IMR-90 (cell line): ENCODE data around the gene PARG. TPM values are rescaled to one million over a fixed set of nuclear protein-coding genes. Genes with fewer than 3 reads are reported as not detected.

ENCODE experiments used
- ATAC-seq: fragments of 200-7000 bp; cut with Tn5 transposase; 2 replicates; pipeline ENCODE4 v1.9.1; 2020; ENCODE audit warnings: low read depth, mild to moderate bottlenecking, moderate library complexity
- BruUV-seq: library from RNA; stranded (reverse); fragments of 400-500 nt; replicated peaks from 2 replicates; lab custom pipeline; 2021; lab: Mats Ljungman, UMichigan
- CTCF ChIA-PET: fragments of 300-600 bp; formaldehyde crosslinking; extraction: SDS; loops from one replicate; lab custom pipeline; 2021; ENCODE audit warnings: antibody characterized with exemption; lab: Yijun Ruan, JAX
- POLR2A ChIA-PET: fragments of 300-600 bp; sonication (Branson Sonifier 250); formaldehyde crosslinking; loops from one replicate; lab custom pipeline; 2022; ENCODE audit warnings: antibody characterized with exemption; ENCODE audit not compliant: unreplicated experiment; lab: Charles Lee
- DNase-seq: peaks from one replicate; pipeline ENCODE4 v3.0.0; 2013
- H2AFZ ChIP-seq: replicated peaks from 2 replicates; pipeline ENCODE3; 2013; ENCODE audit warnings: low read length, mild to moderate bottlenecking; ENCODE audit not compliant: poor library complexity
- H2AK5ac ChIP-seq: 2 replicates; pipeline ENCODE4 v1.6.1; 2013; ENCODE audit warnings: low read depth, low read length, inconsistent platforms
- H2AK9ac ChIP-seq: replicated peaks from 2 replicates; pipeline ENCODE3; 2013; ENCODE audit warnings: mild to moderate bottlenecking, low read depth, low read length, moderate library complexity; ENCODE audit not compliant: poor library complexity
- H2BK120ac ChIP-seq: 2 replicates; pipeline ENCODE4 v1.6.1; 2013; ENCODE audit warnings: low read depth, low read length, inconsistent platforms
- H2BK15ac ChIP-seq: 3 replicates; pipeline ENCODE4 v1.6.1; 2013; ENCODE audit warnings: low read depth, low read length, inconsistent platforms
- H2BK20ac ChIP-seq: 2 replicates; pipeline ENCODE4 v1.6.1; 2013; ENCODE audit warnings: low read depth, mild to moderate bottlenecking, inconsistent platforms, low read length, moderate library complexity
- H2BK5ac ChIP-seq: 2 replicates; pipeline ENCODE4 v1.6.1; 2013; ENCODE audit warnings: mild to moderate bottlenecking, low read depth, low read length, inconsistent platforms; ENCODE audit not compliant: poor library complexity, severe bottlenecking
- H3K14ac ChIP-seq: replicated peaks from 2 replicates; pipeline ENCODE4 v1.6.1; 2013; ENCODE audit warnings: low read depth, low read length, inconsistent platforms
- H3K18ac ChIP-seq: 2 replicates; pipeline ENCODE4 v1.6.1; 2013; ENCODE audit warnings: low read depth, low read length, control low read depth
- H3K23ac ChIP-seq: 2 replicates; pipeline ENCODE4 v1.6.1; 2013; ENCODE audit warnings: low read depth, low read length, inconsistent platforms
- H3K27ac ChIP-seq: 2 replicates; pipeline ENCODE4 v1.5.1; 2013; ENCODE audit warnings: mild to moderate bottlenecking, control low read depth, low read length; ENCODE audit not compliant: insufficient read depth
- H3K27me3 ChIP-seq: 2 replicates; pipeline ENCODE4 v1.6.1; 2013; ENCODE audit warnings: low read length; ENCODE audit not compliant: control insufficient read depth, insufficient read depth
- H3K36me3 ChIP-seq: 2 replicates; pipeline ENCODE4 v1.6.1; 2013; ENCODE audit warnings: low read length, mixed read lengths; ENCODE audit not compliant: control insufficient read depth, insufficient read depth
- H3K4ac ChIP-seq: 2 replicates; pipeline ENCODE4 v1.6.1; 2013; ENCODE audit warnings: low read depth, low read length, inconsistent platforms
- H3K4me1 ChIP-seq: 2 replicates; pipeline ENCODE4 v1.6.1; 2013; ENCODE audit warnings: low read length, mixed read lengths; ENCODE audit not compliant: control insufficient read depth, insufficient read depth
- H3K4me2 ChIP-seq: 2 replicates; pipeline ENCODE4 v1.6.1; 2013; ENCODE audit warnings: low read depth, mild to moderate bottlenecking, control low read depth, low read length, moderate library complexity
- H3K4me3 ChIP-seq: 2 replicates; pipeline ENCODE4 v1.5.1; 2013; ENCODE audit warnings: low read depth, mild to moderate bottlenecking, control low read depth, low read length, moderate library complexity; ENCODE audit not compliant: insufficient read depth
- H3K56ac ChIP-seq: 2 replicates; pipeline ENCODE4 v1.6.1; 2013; ENCODE audit warnings: low read length, inconsistent platforms; ENCODE audit not compliant: insufficient read depth; ENCODE audit errors: extremely low read depth
- H3K79me1 ChIP-seq, 2 experiments: 2 replicates each; pipeline ENCODE4 v1.6.1; 2013; ENCODE audit warnings: low read length in 2 of 2, inconsistent platforms in 1 of 2, low read depth in 1 of 2
- H3K9ac ChIP-seq: 2 replicates; pipeline ENCODE4 v1.6.1; 2013; ENCODE audit warnings: low read depth, low read length, control low read depth
- H3K9me1 ChIP-seq: 2 replicates; pipeline ENCODE4 v1.6.1; 2013; ENCODE audit warnings: low read length, inconsistent platforms; ENCODE audit not compliant: insufficient read depth
- H3K9me3 ChIP-seq: 2 replicates; pipeline ENCODE4 v1.6.1; 2013; ENCODE audit warnings: low read length; ENCODE audit not compliant: control insufficient read depth, insufficient read depth
- H4K20me1 ChIP-seq: 2 replicates; pipeline ENCODE4 v1.6.1; 2013; ENCODE audit warnings: low read length, inconsistent platforms; ENCODE audit not compliant: insufficient read depth
- H4K5ac ChIP-seq: 2 replicates; pipeline ENCODE4 v1.6.1; 2013; ENCODE audit warnings: mild to moderate bottlenecking, low read depth, low read length, control low read depth
- H4K8ac ChIP-seq, 2 experiments: 2 replicates each; pipeline ENCODE4 v1.6.1; 2013; ENCODE audit warnings: low read depth in 2 of 2, low read length in 2 of 2, control low read depth in 1 of 2, inconsistent platforms in 1 of 2
- H4K91ac ChIP-seq: 2 replicates; pipeline ENCODE4 v1.6.1; 2013; ENCODE audit warnings: low read depth, low read length, inconsistent platforms; ENCODE audit not compliant: insufficient read depth
- BHLHE40 ChIP-seq: fragments of 150-350 bp; IDR thresholded peaks from 2 replicates; pipeline ENCODE4 v1.6.1; 2016; ENCODE audit warnings: mild to moderate bottlenecking, low read depth, low read length
- CHD1 ChIP-seq: IDR thresholded peaks from 2 replicates; pipeline ENCODE4 v1.6.1; 2012; ENCODE audit warnings: low read depth, low read length, improper control_type of control experiment
- FOS ChIP-seq: fragments of 150-350 bp; IDR thresholded peaks from 2 replicates; pipeline ENCODE4 v1.6.1; 2016; ENCODE audit warnings: low read depth, low read length
- MAFK ChIP-seq: IDR thresholded peaks from 2 replicates; pipeline ENCODE4 v1.6.1; 2012; ENCODE audit warnings: low read depth, low read length, improper control_type of control experiment
- MAZ ChIP-seq: IDR thresholded peaks from 2 replicates; pipeline ENCODE4 v1.6.1; 2012; ENCODE audit warnings: low read depth, mild to moderate bottlenecking, low read length, improper control_type of control experiment, moderate library complexity, borderline replicate concordance
- MXI1 ChIP-seq: IDR thresholded peaks from 2 replicates; pipeline ENCODE4 v1.6.1; 2012; ENCODE audit warnings: low read depth, mild to moderate bottlenecking, low read length, moderate library complexity, borderline replicate concordance
- NFE2L2 ChIP-seq: fragments of 150-350 bp; IDR thresholded peaks from 2 replicates; pipeline ENCODE4 v1.6.1; 2016; ENCODE audit warnings: low read depth, mild to moderate bottlenecking, low read length
- RAD21 ChIP-seq: IDR thresholded peaks from 2 replicates; pipeline ENCODE4 v1.6.1; 2012; ENCODE audit warnings: low read length, improper control_type of control experiment
- RCOR1 ChIP-seq: IDR thresholded peaks from 2 replicates; pipeline ENCODE4 v1.6.1; 2012; ENCODE audit warnings: mild to moderate bottlenecking, low read length, improper control_type of control experiment; ENCODE audit not compliant: insufficient replicate concordance
- RFX5 ChIP-seq: IDR thresholded peaks from 2 replicates; pipeline ENCODE4 v1.8.0; 2012; ENCODE audit warnings: low read depth, mild to moderate bottlenecking, low read length, moderate library complexity
- SMC3 ChIP-seq: fragments of 150-350 bp; IDR thresholded peaks from 2 replicates; pipeline ENCODE4 v1.6.1; 2016; ENCODE audit warnings: low read depth, mild to moderate bottlenecking, antibody characterized with exemption, low read length, moderate library complexity
- WGBS, 2 experiments: methylation state at CpG; one replicate each; pipeline versions ENCODE4 v1.1.5 to v1.1.7; 2013; ENCODE audit warnings: missing lambda C conversion rate in 2 of 2; ENCODE audit not compliant: insufficient read length in 1 of 2; ENCODE audit errors: extremely low coverage in 2 of 2; 5-methylcytosine and 5-hydroxymethylcytosine counted together
- dilution Hi-C: fragments of 300-500 bp; cut with HindIII; formaldehyde crosslinking; loops from one replicate; pipeline ENCODE4 v1.14.3; 2018; ENCODE audit warnings: low sequenced_read_pairs; ENCODE audit not compliant: unreplicated experiment
- in situ Hi-C: fragments of 300-500 bp; cut with MboI; formaldehyde crosslinking; loops from 3 replicates; pipeline ENCODE4 v1.14.3; 2019; ENCODE audit warnings: low sequenced_read_pairs, inconsistent platforms, mixed read lengths
- intact Hi-C: fragments of 100-400 bp; cut with micrococcal nuclease; formaldehyde crosslinking; loops from 2 replicates; pipeline ENCODE4 v1.10.0; 2022
- polyA plus RNA-seq, 3 experiments: library from polyadenylated mRNA; depleted of rRNA; stranded (reverse); fragments of >200 nt; gene quantifications; 2 replicates each; pipeline ENCODE4 v1.2.3, GENCODE V29; 2012; ENCODE audit warnings: low replicate concordance in 1 of 3
- total RNA-seq: library from RNA; depleted of rRNA; stranded (reverse); fragments of >200 nt; gene quantifications from 2 replicates; pipeline ENCODE4 v1.2.3, GENCODE V29; 2012
- TF ChIP-seq, protein P1 (sequence below): fragments of 150-350 bp; IDR thresholded peaks from 2 replicates; pipeline ENCODE4 v1.6.1; 2016; ENCODE audit warnings: low read depth, mild to moderate bottlenecking, low read length, moderate library complexity, borderline replicate concordance
- TF ChIP-seq, protein P2 (sequence below): fragments of 150-350 bp; IDR thresholded peaks from 2 replicates; pipeline ENCODE4 v1.6.1; 2017; ENCODE audit warnings: mild to moderate bottlenecking, antibody characterized with exemption, low read length, low read depth
- TF ChIP-seq, protein P3 (sequence below): conservative IDR thresholded peaks from 2 replicates; pipeline ENCODE4 v1.5.1; 2012; ENCODE audit warnings: mild to moderate bottlenecking, low read depth, low read length, improper control_type of control experiment

Gene PARG
- total and polyA plus RNA-seq, 2 of the 4 experiments (the other 2 are of a cell fraction) = 8.6 to 24.4 TPM

DNA sequence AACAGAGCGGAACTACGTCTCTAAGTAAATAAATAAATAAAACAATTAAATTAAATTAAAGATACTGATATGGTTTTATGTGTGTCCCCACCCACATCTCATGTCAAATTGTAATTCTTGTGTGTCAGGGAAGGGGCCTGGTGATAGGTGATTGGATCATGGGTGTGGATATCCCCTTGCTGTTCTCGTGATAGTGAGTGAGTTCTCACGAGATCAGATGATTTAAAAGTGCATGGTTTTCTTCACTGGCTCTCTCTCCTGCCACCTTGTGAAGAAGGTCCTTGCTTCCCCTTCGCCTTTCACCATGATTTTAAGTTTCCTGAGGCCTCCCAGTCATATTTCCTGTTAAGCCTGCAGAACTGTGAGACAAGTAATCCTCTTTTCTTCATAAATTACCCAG is 150.7 kb downstream of the PARG start:
- dilution Hi-C loops (no loop called here), intact Hi-C loops (no loop called here), in situ Hi-C loops (no loop called here)
- no TSS peak for BruUV-seq
- Histone ChIP-seq H2BK120ac (no peak overlapping the region), H3K9me3 (no peaks in the 10 kb centered on the region), H3K4ac (no peak overlapping the region), H3K4me2 (no peak overlapping the region), H3K23ac (no peak overlapping the region), H3K79me1 (no peaks in the 10 kb centered on the region), H2AFZ (no peak overlapping the region), H3K14ac (no peak overlapping the region), H4K5ac (no peak overlapping the region), H4K91ac (no peak overlapping the region), H3K4me3 (no peak overlapping the region), H2BK5ac (no peak overlapping the region), H4K20me1 (no peaks in the 10 kb centered on the region), H3K27me3 (no peaks in the 10 kb centered on the region), H4K8ac (no peak overlapping the region), H3K56ac (no peak overlapping the region), H2AK5ac (no peak overlapping the region), H3K18ac (no peak overlapping the region), H2BK15ac (no peak overlapping the region), H3K9me1 (no peaks in the 10 kb centered on the region), H3K36me3 (no peaks in the 10 kb centered on the region), H3K27ac (no peak overlapping the region), H2BK20ac (no peak overlapping the region), H2AK9ac (no peak overlapping the region), H3K9ac (no peak overlapping the region), H3K4me1 (no peaks in the 10 kb centered on the region)
- ChIA-PET CTCF (no interaction called here), POLR2A (no interaction called here)
- DNase-seq (no peak), ATAC-seq (no peak)
- TF ChIP-seq RCOR1 = no peak
- no peak for TF ChIP-seq MAZ
- no peak for TF ChIP-seq NFE2L2
- TF ChIP-seq, protein P1, sequence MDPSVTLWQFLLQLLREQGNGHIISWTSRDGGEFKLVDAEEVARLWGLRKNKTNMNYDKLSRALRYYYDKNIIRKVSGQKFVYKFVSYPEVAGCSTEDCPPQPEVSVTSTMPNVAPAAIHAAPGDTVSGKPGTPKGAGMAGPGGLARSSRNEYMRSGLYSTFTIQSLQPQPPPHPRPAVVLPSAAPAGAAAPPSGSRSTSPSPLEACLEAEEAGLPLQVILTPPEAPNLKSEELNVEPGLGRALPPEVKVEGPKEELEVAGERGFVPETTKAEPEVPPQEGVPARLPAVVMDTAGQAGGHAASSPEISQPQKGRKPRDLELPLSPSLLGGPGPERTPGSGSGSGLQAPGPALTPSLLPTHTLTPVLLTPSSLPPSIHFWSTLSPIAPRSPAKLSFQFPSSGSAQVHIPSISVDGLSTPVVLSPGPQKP = no peak
- TF ChIP-seq MAFK = no peak
- no peak for TF ChIP-seq CHD1
- TF ChIP-seq, protein P2, sequence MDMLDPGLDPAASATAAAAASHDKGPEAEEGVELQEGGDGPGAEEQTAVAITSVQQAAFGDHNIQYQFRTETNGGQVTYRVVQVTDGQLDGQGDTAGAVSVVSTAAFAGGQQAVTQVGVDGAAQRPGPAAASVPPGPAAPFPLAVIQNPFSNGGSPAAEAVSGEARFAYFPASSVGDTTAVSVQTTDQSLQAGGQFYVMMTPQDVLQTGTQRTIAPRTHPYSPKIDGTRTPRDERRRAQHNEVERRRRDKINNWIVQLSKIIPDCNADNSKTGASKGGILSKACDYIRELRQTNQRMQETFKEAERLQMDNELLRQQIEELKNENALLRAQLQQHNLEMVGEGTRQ = no peak
- no peak for TF ChIP-seq SMC3
- TF ChIP-seq MXI1 = no peak
- TF ChIP-seq RFX5 = no peak
- no peak for TF ChIP-seq FOS
- TF ChIP-seq, protein P3, sequence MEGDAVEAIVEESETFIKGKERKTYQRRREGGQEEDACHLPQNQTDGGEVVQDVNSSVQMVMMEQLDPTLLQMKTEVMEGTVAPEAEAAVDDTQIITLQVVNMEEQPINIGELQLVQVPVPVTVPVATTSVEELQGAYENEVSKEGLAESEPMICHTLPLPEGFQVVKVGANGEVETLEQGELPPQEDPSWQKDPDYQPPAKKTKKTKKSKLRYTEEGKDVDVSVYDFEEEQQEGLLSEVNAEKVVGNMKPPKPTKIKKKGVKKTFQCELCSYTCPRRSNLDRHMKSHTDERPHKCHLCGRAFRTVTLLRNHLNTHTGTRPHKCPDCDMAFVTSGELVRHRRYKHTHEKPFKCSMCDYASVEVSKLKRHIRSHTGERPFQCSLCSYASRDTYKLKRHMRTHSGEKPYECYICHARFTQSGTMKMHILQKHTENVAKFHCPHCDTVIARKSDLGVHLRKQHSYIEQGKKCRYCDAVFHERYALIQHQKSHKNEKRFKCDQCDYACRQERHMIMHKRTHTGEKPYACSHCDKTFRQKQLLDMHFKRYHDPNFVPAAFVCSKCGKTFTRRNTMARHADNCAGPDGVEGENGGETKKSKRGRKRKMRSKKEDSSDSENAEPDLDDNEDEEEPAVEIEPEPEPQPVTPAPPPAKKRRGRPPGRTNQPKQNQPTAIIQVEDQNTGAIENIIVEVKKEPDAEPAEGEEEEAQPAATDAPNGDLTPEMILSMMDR = no peak
- TF ChIP-seq RAD21 = no peak
- no peak for TF ChIP-seq BHLHE40
- 60% methylated on average over 1 of the region's 5 CpGs; no CpG with 5 or more reads in 1 of the 2 experiments for WGBS, 2 experiments
